HepG2 (cell line): ENCODE results near the gene SDC4. TPM values are rescaled to one million over a fixed set of nuclear protein-coding genes. Genes with fewer than 3 reads are reported as not detected.

Experiments
- FLYWCH1 ChIP-seq: sonication (generic); formaldehyde crosslinking; IDR thresholded peaks from 2 replicates; pipeline ENCODE4 v1.8.1; 2023; ENCODE audit warnings: mild to moderate bottlenecking, missing genetic modification reagents
- FOXC1 ChIP-seq: sonication (generic); formaldehyde crosslinking; IDR thresholded peaks from 2 replicates; pipeline ENCODE4 v1.8.0; 2022; ENCODE audit warnings: mild to moderate bottlenecking, missing genetic modification reagents, borderline replicate concordance
- JDP2 ChIP-seq: sonication (generic); formaldehyde crosslinking; IDR thresholded peaks from 2 replicates; pipeline ENCODE4 v1.8.1; 2022; ENCODE audit warnings: missing genetic modification reagents, borderline replicate concordance
- JUN ChIP-seq: sonication (generic); formaldehyde crosslinking; IDR thresholded peaks from 2 replicates; pipeline ENCODE4 v1.4.0; 2020; ENCODE audit warnings: mild to moderate bottlenecking, missing genetic modification reagents
- MAF1 ChIP-seq: sonication (generic); formaldehyde crosslinking; IDR thresholded peaks from 2 replicates; pipeline ENCODE4 v1.5.0; 2020; ENCODE audit warnings: missing genetic modification reagents, borderline replicate concordance
- SOX6 ChIP-seq, 2 experiments: fragments of 450-650 bp in 1 of 2; sonication (generic) in 1 of 2; formaldehyde crosslinking in 1 of 2; IDR thresholded peaks; 2 replicates each; pipeline versions ENCODE4 v1.4.0 to v1.6.1; 2017 to 2020; ENCODE audit warnings: antibody characterized with exemption in 1 of 2, mild to moderate bottlenecking in 1 of 2, missing genetic modification reagents in 1 of 2
- SP140L ChIP-seq: sonication (generic); formaldehyde crosslinking; IDR thresholded peaks from 2 replicates; pipeline ENCODE4 v1.4.0; 2020; ENCODE audit warnings: missing genetic modification reagents, borderline replicate concordance
- SSRP1 ChIP-seq: IDR thresholded peaks from 2 replicates; pipeline ENCODE4 v1.6.1; 2016; ENCODE audit warnings: control low read depth
- ZFP36 ChIP-seq: fragments of 150-350 bp; IDR thresholded peaks from 2 replicates; pipeline ENCODE4 v1.6.1; 2018; ENCODE audit warnings: borderline replicate concordance, low read length, low read depth; ENCODE audit not compliant: partially characterized antibody
- ZFP62 ChIP-seq: sonication (generic); formaldehyde crosslinking; IDR thresholded peaks from 2 replicates; pipeline ENCODE4 v1.4.0; 2020; ENCODE audit warnings: missing genetic modification reagents
- ZNF232 ChIP-seq: sonication (generic); formaldehyde crosslinking; IDR thresholded peaks from 2 replicates; pipeline ENCODE4 v1.4.0; 2020; ENCODE audit warnings: missing genetic modification reagents, borderline replicate concordance
- ZNF329 ChIP-seq: sonication (generic); formaldehyde crosslinking; IDR thresholded peaks from 2 replicates; pipeline ENCODE4 v1.9.0; 2021; ENCODE audit warnings: low read depth, mild to moderate bottlenecking, missing genetic modification reagents
- ZNF343 ChIP-seq: sonication (generic); formaldehyde crosslinking; IDR thresholded peaks from 2 replicates; pipeline ENCODE4 v1.4.0; 2020; ENCODE audit warnings: mild to moderate bottlenecking, missing genetic modification reagents
- ZNF543 ChIP-seq: sonication (generic); formaldehyde crosslinking; IDR thresholded peaks from 2 replicates; pipeline ENCODE4 v1.4.0; 2020; ENCODE audit warnings: mild to moderate bottlenecking, missing genetic modification reagents
- ZNF562 ChIP-seq: sonication (generic); formaldehyde crosslinking; IDR thresholded peaks from 2 replicates; pipeline ENCODE4 v1.8.0; 2022; ENCODE audit warnings: missing genetic modification reagents, borderline replicate concordance
- ZNF598 ChIP-seq: sonication (generic); formaldehyde crosslinking; IDR thresholded peaks from 2 replicates; pipeline ENCODE4 v1.5.1; 2020; ENCODE audit warnings: mild to moderate bottlenecking, missing genetic modification reagents, borderline replicate concordance
- ZNF749 ChIP-seq: sonication (generic); formaldehyde crosslinking; IDR thresholded peaks from 2 replicates; pipeline ENCODE4 v1.8.0; 2022; ENCODE audit warnings: mild to moderate bottlenecking, missing genetic modification reagents, moderate library complexity, borderline replicate concordance
- ZNF772 ChIP-seq: sonication (generic); formaldehyde crosslinking; IDR thresholded peaks from 2 replicates; pipeline ENCODE4 v1.5.0; 2020; ENCODE audit warnings: mild to moderate bottlenecking, missing genetic modification reagents
- ZSCAN12 ChIP-seq: sonication (generic); formaldehyde crosslinking; IDR thresholded peaks from 2 replicates; pipeline ENCODE4 v1.9.0; 2021; ENCODE audit warnings: mild to moderate bottlenecking, missing genetic modification reagents
- ZSCAN9 ChIP-seq: IDR thresholded peaks from 2 replicates; pipeline ENCODE4 v1.6.1; 2016; ENCODE audit warnings: borderline replicate concordance
- polyA plus RNA-seq, 8 experiments: library from polyadenylated mRNA; depleted of rRNA in 3 of 8; stranded (reverse) in 7 of 8; unstranded in 1 of 8; fragments of >200 nt; fragmentation: Illumina TruSeq in 4 of 8; extraction: Trizol in 4 of 8; gene quantifications; 2 replicates each; pipeline versions ENCODE4 v1.2.1 to v1.2.3, GENCODE V29; 2011 to 2016; ENCODE audit warnings: low read depth in 4 of 8, missing spikeins in 1 of 8, mixed read lengths in 1 of 8; ENCODE audit not compliant: insufficient read depth in 1 of 8
- total RNA-seq, 5 experiments: library from RNA; depleted of rRNA; stranded (reverse); fragments of >200 nt; fragmentation: Illumina TruSeq; extraction: Trizol; gene quantifications; 2 replicates each; pipeline ENCODE4 v1.2.3, GENCODE V29; 2016; ENCODE audit warnings: low read depth in 1 of 5
- TF ChIP-seq, protein P1 (sequence below): sonication (generic); formaldehyde crosslinking; conservative IDR thresholded peaks from 2 replicates; pipeline ENCODE4 v1.8.0; 2022; ENCODE audit warnings: mild to moderate bottlenecking, moderate library complexity, missing genetic modification reagents
- TF ChIP-seq, protein P2 (sequence below): sonication (generic); formaldehyde crosslinking; conservative IDR thresholded peaks from 2 replicates; pipeline ENCODE4 v1.4.0; 2020; ENCODE audit warnings: missing genetic modification reagents
- TF ChIP-seq, protein P3 (sequence below): sonication (generic); formaldehyde crosslinking; IDR thresholded peaks from 2 replicates; pipeline ENCODE4 v1.5.1; 2020; ENCODE audit warnings: mild to moderate bottlenecking, missing genetic modification reagents, moderate library complexity

SDC4 gene
- total and polyA plus RNA-seq, 2 of the 13 experiments (the other 11 are each of a cell fraction or from before 2014, with no cell fraction given) = 49.0 to 65.1 TPM

DNA sequence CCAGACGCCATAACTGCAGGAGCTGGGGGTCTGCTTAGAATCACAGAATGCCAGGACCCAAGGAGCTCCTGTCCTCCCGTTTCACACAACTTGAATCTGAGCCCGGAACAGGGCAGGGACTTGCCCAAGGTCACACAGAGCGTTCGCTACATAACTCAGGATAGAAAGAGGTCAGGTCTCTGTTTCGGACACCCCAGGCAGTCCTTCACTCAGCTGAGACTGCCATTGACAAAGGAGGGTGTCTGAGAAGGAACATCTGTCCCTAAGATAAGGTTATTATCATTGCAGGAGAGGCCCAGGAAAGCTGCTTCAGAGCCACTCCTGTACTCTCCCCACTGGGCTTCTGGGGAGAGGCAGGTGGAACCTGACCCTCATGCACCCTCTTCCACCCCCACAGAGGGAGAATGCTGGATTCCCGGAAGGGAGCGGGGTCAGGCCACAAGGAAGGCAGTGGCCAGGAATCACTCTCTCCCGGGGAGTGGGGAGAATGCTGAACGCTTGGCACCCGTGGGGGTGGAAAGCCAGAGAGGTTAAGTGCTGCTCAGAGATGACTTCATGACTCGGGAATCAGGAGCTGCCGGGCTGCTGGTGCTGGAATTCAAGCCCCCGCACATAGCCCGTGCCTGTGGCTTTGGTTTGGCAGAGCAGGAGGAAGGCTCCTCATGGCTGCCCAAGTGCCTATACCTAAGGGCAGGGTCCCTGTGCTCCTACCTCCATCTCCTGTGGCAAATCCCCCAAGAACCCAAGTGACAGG is 10.7 kb downstream of the SDC4 start (continued):
- TF ChIP-seq, protein P1, sequence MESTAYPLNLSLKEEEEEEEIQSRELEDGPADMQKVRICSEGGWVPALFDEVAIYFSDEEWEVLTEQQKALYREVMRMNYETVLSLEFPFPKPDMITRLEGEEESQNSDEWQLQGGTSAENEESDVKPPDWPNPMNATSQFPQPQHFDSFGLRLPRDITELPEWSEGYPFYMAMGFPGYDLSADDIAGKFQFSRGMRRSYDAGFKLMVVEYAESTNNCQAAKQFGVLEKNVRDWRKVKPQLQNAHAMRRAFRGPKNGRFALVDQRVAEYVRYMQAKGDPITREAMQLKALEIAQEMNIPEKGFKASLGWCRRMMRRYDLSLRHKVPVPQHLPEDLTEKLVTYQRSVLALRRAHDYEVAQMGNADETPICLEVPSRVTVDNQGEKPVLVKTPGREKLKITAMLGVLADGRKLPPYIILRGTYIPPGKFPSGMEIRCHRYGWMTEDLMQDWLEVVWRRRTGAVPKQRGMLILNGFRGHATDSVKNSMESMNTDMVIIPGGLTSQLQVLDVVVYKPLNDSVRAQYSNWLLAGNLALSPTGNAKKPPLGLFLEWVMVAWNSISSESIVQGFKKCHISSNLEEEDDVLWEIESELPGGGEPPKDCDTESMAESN (CRISPR knock-in tag) = no peak; the same call in 1 of the 2 replicates
- TF ChIP-seq JUN (CRISPR knock-in tag) (no peak; the same call in 1 of the 2 replicates), MAF1 (CRISPR knock-in tag) (no peak), ZNF749 (CRISPR knock-in tag) (no peak), SSRP1 (CRISPR knock-in tag) (peak; percentile 83), ZFP62 (CRISPR knock-in tag) (no peak), ZNF598 (CRISPR knock-in tag) (no peak; the same call in none of the 2 replicates), SOX6 (IDR thresholded peaks at IDR 0.05) (no peak), SOX6 (CRISPR knock-in tag; IDR thresholded peaks at IDR 0.05) (peak; percentile 40; the same call in 1 of the 2 replicates), JDP2 (CRISPR knock-in tag) (no peak), ZNF772 (CRISPR knock-in tag) (peak; percentile 25), ZNF232 (no peak), SP140L (no peak), ZSCAN9 (peak; percentile 12; the same call in 1 of the 2 replicates), FLYWCH1 (CRISPR knock-in tag) (no peak), FOXC1 (CRISPR knock-in tag) (0 out of 2 replicates have a peak, but pooled peaks have one; percentile 16), ZSCAN12 (no peak), ZNF343 (no peak), ZNF562 (CRISPR knock-in tag) (no peak), ZNF329 (CRISPR knock-in tag) (no peak), ZNF543 (CRISPR knock-in tag) (peak; percentile 76), ZFP36 (no peak)
- TF ChIP-seq, protein P2, sequence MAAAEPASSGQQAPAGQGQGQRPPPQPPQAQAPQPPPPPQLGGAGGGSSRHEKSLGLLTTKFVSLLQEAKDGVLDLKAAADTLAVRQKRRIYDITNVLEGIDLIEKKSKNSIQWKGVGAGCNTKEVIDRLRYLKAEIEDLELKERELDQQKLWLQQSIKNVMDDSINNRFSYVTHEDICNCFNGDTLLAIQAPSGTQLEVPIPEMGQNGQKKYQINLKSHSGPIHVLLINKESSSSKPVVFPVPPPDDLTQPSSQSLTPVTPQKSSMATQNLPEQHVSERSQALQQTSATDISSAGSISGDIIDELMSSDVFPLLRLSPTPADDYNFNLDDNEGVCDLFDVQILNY = no peak
- TF ChIP-seq, protein P3, sequence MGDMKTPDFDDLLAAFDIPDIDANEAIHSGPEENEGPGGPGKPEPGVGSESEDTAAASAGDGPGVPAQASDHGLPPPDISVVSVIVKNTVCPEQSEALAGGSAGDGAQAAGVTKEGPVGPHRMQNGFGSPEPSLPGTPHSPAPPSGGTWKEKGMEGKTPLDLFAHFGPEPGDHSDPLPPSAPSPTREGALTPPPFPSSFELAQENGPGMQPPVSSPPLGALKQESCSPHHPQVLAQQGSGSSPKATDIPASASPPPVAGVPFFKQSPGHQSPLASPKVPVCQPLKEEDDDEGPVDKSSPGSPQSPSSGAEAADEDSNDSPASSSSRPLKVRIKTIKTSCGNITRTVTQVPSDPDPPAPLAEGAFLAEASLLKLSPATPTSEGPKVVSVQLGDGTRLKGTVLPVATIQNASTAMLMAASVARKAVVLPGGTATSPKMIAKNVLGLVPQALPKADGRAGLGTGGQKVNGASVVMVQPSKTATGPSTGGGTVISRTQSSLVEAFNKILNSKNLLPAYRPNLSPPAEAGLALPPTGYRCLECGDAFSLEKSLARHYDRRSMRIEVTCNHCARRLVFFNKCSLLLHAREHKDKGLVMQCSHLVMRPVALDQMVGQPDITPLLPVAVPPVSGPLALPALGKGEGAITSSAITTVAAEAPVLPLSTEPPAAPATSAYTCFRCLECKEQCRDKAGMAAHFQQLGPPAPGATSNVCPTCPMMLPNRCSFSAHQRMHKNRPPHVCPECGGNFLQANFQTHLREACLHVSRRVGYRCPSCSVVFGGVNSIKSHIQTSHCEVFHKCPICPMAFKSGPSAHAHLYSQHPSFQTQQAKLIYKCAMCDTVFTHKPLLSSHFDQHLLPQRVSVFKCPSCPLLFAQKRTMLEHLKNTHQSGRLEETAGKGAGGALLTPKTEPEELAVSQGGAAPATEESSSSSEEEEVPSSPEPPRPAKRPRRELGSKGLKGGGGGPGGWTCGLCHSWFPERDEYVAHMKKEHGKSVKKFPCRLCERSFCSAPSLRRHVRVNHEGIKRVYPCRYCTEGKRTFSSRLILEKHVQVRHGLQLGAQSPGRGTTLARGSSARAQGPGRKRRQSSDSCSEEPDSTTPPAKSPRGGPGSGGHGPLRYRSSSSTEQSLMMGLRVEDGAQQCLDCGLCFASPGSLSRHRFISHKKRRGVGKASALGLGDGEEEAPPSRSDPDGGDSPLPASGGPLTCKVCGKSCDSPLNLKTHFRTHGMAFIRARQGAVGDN = peak; percentile 86
